GM21619 (cell line): ENCODE data around the gene ZDHHC11.
"Not testable (repeated sequence)": the region's sequence is repeated elsewhere in the genome, so short reads cannot be mapped to it uniquely, and the experiment has no call there.

Experiments
- ATAC-seq: cut with Tn5 transposase; IDR thresholded peaks from one replicate; pipeline ENCODE4 v1.9.1; 2021; ENCODE audit not compliant: unreplicated experiment

Gene ZDHHC11

GRCh38 chr5:778967-779366, 71.8 kb downstream of the ZDHHC11 start:
- ATAC-seq = not testable (repeated sequence)

DNA sequence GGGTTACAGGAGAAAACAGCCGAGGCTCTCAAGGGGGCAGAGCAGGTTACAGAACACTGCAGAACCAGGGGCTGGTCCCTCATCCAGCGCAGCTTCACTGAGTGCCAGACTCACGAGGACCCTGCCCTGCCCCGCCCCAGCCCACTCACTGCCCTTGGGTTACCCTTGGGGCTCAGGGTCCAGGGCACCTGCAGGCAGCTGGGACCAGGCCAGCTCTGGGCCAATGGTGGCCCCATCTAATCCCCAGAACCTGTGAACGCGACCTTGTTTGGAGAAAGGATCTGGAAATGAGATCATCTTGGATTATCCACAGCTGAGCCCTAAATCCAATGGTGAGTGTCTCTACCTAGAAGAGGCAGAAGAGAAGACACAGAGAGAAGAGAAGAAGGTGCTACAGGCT, 72.4 kb downstream of the ZDHHC11 start:
- not testable (repeated sequence) for ATAC-seq

- ATAC-seq = no peak
Measured at GRCh38 chr5:777756-778161, 73.0 kb downstream of the ZDHHC11 start.

DNA sequence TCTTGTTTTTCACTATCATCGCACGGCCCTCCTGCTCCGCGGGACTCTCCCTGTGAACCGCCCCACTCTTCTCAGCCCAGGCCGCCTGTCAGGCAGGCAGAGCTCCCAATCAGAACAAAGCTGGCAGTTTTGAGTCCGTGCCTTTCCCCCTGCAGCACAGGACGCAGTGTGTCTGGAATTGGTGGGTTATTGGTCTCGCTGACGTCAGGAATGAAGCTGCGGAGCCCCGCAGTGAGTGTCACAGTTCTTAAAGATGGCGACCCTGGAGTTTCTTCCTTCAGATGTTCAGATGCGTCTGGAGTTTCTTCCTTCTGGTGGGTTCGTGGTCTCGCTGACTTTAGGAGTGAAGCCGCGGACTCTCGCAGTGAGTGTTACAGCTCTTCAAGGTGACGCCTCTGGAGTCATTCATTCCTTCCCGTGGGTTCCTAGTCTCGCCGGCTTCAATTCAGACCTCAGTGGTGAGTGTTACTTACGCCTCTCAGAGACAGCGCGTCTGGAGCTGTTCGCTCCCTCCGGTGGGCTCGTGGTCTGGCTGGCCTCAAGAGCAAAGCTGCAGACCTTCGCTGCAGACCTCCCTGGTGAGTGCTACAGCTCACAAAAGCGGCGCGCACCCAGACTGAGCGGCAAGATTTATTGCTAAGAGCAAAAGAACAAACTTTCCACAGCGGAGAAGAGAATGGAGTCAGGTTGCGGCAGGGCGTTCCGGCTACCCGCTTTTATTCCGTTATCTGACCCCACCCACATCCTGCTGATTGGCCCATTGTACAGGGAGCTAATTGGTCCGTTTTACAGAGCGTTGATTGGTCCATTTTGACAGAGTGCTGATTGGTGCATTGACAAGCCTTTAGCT, 73.7 kb downstream of the ZDHHC11 start:
- no peak for ATAC-seq

DNA sequence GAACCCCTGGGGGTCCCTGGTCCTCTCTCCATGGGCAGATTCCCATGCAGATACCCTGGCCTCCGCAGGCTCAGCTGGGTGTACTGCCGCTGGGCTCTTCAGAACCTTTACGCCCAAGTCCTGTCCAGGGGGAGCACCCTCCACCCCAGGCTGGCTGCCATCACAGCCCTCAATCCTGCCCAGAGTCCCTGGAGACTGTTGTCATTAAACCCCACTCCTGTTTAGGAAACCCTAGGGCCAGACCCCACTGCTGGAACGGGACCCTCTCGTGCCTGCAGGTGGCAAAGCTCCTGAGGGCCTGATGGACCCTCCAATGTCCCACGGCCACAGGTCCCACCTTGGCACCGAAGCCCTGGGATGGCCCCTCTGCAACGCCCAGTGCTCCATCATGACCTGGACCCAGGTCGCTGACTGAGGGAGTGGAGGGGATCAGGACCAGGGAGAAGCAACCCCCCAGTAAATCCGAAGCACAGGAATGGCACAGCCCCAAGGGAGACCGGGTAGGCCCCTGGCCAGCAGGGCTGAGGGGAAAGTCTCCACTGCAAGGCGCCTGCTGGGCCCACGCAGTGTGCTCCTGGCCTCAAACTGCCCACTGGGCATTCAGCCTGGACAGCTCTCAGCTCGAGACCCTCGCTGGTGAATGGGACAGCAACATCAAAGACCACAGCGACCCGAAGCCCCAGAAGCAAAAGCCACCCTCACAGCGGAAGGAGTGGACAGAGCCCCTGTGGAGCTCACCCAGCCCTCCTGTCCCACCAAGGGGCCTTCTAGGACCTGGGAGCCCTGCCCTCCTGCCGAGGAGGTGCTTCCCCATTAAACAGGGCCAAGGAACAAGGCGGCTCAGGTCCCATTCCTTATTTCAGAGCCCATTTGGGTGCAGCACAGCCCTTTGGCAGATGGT, 74.6 kb downstream of the ZDHHC11 start:
- ATAC-seq = no peak

- not testable (repeated sequence) for ATAC-seq
Measured at GRCh38 chr5:775595-775960, 75.2 kb downstream of the ZDHHC11 start.

- not testable (repeated sequence) for ATAC-seq
Measured at GRCh38 chr5:774854-775505, 75.8 kb downstream of the ZDHHC11 start.

- not testable (repeated sequence) for ATAC-seq
Measured at GRCh38 chr5:774304-774703, 76.5 kb downstream of the ZDHHC11 start.

GRCh38 chr5:773517-774264, 77.1 kb downstream of the ZDHHC11 start:
- no peak for ATAC-seq

- ATAC-seq = not testable (repeated sequence)
Measured at GRCh38 chr5:772931-773330, 77.9 kb downstream of the ZDHHC11 start.

- not testable (repeated sequence) for ATAC-seq
Measured at GRCh38 chr5:772547-772890, 78.3 kb downstream of the ZDHHC11 start.

- ATAC-seq = not testable (repeated sequence)
Measured at GRCh38 chr5:771841-772546, 78.8 kb downstream of the ZDHHC11 start.

- not testable (repeated sequence) for ATAC-seq
Measured at GRCh38 chr5:771087-771781, 79.6 kb downstream of the ZDHHC11 start.

- ATAC-seq = not testable (repeated sequence)
Measured at GRCh38 chr5:770585-770984, 80.2 kb downstream of the ZDHHC11 start.

GRCh38 chr5:769485-770145, 81.2 kb downstream of the ZDHHC11 start:
- not testable (repeated sequence) for ATAC-seq

DNA sequence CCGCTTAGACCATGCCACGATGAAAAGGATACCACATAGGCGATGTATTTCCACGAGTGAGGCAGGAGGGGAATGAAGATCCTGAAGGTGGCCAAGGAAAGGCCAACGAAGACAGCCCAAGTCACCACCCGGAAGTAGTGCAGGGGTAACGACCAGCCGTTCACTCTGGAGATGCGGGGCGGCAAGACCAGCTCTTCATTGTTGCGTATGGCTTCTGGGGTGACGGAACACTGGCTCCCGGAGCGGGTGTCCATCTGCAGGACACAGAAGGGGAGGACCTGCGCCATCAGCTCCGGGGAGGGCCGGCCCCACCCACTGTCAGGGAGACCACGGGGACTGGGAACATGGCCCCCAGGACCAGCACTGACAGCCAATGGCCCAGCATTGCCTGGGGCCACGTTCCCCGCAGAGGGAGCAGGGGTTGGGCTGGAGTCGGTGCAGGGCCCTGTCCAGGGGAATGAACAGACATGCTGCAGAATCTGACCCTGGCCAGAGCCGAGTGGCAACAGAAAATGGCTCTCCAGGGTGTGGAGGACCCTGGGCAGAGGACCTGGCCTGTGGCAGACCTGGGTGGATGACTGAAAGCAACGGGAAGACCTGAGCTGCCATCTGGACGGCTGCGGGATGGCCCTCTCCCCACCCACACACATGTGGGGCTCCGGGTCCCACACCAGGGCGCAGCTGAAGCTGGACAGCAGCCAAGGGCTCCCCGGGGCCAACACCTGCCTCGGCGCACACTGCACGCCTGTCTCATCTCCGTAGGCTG, 83.9 kb downstream of the ZDHHC11 start:
- ATAC-seq = no peak

- ATAC-seq = no peak
Measured at GRCh38 chr5:765948-766631, 84.7 kb downstream of the ZDHHC11 start.
